Measurements from ENCODE around the gene E2F1.
A peak's percentile ranks its signal among the peaks of the same experiment; 100 is the strongest.
"Not testable (repeated sequence)": the region's sequence is repeated elsewhere in the genome, so short reads cannot be mapped to it uniquely, and the experiment has no call there.

E2F1 gene

DNA sequence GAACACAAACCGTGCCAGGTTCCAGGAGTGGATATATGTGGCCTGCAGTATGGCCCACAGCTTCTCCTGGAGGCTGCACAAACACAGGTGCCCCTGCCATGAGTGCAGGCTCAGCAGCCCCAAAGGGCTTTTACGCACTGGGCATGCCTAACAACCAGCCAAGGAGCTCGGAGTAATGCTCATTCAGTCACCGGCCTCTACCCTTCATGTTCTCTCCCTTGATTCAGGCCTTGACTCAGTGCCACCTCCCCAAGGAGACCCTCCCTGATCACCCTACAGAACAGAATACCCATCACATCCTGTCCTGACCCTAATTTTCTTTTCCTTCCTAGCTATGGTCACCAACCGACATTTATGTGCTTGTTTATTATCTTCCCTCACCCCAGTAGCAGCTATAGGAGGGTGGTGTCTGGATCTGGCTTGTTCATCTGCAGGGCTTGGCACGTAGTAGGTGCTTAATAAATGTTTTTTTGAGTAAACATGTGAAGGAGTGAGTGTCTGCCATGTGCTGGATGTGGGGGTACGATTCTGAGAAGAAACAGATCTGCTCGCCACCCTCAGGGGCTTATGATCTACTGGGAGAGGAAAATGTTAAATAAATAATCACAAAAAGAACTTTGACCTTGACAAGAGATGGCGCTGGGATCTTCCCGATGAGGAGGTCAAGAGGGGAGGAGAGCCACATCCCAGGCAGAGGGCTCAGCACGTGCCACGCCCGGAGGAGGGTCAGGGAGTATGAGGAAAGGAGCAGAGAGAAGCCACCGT is 24.7 kb upstream of the E2F1 start:
- no peak for DNase-seq

DNA sequence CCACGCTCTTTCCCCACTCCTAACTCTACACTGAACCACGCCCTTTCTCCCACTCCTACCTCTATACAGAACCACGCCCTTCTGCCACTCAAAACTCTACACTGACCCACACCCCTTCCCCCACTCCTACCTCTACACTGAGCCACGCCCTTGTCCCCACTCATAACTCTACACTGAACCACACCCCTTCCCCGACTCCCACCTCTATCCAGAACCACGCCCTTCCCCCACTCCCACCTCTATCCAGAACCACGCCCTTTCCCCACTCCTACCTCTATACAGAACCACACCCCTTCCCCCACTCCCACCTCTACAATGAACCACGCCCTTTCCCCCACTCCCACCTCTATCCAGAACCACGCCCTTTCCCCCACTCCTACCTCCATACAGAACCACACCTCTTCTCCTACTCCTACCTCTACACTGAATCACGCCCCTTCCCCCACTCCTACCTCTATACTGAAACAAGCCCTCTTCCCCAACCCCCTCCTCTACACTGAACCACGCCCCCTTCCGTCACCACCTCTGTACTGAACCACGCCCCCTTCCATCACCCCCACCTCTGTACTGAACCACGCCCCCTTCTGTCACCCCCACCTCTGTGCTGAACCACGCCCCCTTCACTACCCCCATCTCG is 23.8 kb upstream of the E2F1 start:
- no peak for DNase-seq

DNA sequence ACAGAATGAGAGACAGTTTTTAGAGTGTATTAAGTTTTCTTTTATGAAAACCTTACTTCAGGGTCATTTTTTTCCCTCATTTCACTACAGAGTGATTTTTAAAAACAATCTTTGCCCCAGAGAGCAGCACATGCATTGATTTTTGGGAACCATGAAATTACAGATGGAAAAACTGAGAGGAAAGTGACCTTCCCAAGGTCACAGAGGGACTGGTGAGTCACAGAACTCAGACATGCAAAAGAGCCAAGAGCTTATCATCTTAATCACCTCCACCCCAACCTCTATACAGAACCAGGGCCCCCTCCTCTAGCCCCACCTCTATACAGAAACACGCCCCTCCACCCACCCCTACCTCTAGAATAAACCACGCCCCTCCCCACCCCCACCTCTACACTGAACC is 23.2 kb upstream of the E2F1 start:
- no peak for DNase-seq

DNA sequence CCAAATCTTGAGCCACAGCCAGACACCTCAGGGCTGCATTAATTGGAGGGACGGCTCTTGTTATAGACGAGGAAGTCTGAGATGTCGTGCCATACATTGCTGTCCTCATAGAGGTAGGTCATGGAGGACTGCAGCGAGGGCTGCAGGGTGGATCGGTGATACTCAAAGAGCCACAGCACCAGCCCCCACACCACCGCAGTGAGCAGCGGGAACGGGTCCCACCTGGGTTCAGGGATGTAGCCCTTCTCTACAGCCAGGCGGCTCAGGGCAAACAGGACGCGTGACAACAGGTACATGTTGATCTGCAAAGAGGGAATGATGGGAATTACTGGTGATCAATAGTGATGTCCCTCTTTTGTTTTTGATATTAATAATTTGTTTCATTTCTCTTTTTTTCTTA is 21.5 kb upstream of the E2F1 start:
- no peak for DNase-seq

DNA sequence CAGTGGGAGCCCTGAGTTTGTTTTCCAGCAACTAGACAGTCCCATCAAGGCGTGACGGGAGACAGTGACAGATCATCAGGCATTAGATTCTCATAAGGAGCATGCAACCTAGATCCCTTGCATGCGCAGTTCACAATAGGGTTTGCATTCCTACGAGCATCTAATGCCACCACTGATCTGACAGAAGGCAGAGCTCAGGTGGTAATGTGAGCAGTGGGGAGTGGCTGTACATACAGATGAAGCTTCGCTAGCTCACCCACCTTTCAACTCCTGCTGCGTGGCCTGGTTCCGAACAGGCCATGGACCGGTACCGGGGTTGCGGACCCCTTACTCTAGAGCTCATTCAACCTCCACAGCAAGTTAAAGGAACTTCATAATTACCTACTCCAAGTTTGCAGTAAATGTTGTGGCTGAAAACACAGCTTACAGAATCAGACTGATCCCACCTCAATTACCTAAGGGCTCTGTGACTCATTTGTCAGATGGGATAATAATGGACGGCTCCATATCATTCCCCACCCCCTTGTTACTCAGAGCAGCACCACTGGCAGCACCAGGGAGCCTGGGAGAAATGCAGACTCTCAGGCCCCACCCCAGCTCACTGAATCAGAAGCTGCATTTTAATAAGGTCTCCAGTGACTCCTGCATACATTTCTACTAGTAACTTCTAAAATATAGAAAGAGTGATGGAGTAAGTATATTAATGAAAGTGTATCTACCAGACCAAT is 18.2 kb upstream of the E2F1 start:
- DNase-seq = no peak

DNA sequence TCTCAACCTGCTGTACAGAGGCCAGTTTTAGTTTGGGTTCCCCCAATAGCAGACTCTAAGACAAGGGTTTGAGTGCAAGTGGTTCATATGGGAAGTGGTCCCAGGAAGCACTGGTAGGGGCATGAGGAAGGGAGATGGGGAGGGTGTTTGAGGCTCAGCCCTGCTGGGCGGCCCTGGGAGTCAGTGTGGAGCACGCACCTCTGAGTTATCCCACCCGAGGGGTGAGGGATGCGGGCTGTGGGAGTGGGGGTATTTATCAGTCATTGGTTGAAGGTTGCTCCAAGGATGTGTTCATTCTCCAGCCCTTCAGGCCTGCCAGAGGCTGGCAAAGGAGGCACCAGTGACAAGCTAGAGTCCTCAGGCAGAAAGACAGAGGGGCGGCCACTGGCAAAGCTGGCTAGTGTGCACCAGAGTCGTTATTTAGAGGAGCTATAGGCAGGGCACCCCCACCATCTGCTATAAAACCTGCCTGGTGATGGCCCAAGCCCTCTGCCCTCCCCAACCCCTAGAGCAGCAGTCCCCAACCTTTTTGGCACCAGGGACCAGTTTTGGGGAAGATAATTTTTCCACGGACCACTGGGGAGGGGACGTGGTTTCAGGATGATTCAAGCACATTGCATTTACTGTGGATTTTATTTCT is 17.4 kb upstream of the E2F1 start:
- no peak for DNase-seq

DNA sequence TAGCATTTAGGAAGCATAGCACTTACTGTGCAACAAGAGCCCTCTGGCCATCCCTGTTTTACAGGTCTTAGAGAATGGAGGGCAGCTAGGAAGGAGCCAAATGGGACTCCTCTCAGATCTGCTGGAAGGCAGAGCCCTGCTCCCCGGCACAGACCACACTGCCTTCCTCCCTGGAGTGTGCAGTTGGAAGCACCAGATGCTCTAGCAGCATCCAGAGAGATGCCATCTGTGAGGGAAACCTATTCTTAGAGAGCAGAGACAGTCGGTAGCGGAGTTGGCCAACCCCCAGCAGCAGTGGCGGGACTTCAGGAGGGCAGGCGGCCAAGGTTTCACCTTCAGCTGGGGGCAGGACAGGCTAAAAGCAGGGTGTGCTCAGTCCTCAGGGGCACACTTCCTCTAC is 16.7 kb upstream of the E2F1 start:
- no peak for DNase-seq

DNA sequence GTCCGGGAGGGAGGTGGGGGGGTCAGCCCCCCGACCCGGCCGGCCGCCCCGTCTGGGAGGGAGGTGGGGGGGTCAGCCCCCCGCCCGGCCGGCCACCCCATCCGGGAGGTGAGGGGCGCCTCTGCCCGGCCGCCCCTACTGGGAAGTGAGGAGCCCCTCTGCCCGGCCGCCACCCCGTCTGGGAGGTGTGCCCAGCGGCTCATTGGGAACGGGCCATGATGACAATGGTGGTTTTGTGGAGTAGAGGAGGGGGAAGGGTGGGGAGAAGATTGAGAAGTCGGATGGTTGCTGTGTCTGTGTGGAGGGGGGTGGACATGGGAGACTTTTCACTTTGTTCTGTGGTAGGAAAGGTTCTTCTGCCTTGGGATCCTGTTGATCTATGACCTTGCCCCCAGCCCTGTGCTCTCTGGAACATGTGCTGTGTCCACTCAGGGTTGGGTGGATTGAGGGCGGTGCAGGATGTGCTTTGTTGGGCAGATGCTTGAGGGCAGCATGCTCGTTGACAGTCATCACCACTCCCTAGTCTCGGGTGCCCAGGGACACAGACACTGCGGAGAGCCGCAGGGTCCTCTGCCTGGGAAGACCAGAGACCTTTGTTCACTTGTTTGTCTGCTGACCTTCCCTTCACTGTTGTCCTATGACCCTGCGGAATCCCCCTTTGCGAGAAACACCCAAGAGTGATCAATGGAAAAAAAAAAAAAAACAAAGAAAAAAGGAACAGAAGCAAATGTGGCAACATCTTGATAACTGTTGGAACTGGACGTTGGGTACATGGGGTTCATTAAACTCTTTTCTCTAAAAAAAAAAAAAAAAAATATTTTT is 15.7 kb upstream of the E2F1 start:
- DNase-seq = no peak

DNA sequence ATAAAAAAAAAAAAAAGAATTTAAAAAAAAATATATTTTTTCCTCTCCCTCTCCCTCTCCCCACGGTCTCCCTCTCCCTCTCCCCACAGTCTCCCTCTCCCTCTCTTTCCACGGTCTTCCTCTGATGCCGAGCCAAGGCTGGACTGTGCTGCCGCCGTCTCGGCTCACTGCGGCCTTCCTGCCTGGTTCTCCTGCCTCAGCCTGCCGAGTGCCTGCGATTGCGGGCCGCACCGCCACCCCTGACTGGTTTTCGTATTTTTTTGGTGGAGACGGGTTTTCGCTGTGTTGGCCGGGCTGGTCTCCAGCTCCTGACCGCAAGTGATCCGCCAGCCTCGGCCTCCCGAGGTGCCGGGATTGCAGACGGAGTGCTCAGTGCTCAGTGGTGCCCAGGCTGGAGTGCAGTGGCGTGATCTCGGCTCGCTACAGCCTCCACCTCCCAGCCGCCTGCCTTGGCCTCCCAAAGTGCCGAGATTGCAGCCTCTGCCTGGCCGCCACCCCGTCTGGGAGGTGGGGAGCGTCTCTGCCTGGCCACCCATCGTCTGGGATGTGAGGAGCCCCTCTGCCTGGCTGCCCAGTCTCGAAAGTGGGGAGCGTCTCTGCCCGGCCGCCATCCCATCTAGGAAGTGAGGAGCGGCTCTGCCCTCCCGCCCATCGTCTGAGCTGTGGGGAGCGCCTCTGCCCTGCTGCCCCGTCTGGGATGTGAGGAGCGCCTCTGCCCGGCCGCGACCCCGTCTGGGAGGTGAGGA is 14.7 kb upstream of the E2F1 start:
- not testable (repeated sequence) for DNase-seq

DNA sequence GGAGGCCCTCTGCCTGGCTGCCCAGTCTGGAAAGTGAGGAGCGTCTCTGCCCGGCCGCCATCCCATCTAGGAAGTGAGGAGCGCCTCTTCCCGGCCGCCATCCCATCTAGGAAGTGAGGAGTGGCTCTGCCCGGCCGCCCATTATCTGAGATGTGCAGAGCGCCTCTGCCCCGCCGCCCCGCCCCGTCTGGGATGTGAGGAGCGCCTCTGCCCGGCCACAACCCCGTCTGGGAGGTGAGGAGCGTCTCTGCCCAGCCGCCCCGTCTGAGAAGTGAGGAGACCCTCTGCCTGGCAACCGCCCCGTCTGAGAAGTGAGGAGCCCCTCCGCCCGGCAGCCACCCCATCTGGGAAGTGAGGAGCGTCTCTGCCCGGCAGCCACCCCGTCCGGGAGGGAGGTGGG is 12.8 kb upstream of the E2F1 start:
- not testable (repeated sequence) for DNase-seq

DNA sequence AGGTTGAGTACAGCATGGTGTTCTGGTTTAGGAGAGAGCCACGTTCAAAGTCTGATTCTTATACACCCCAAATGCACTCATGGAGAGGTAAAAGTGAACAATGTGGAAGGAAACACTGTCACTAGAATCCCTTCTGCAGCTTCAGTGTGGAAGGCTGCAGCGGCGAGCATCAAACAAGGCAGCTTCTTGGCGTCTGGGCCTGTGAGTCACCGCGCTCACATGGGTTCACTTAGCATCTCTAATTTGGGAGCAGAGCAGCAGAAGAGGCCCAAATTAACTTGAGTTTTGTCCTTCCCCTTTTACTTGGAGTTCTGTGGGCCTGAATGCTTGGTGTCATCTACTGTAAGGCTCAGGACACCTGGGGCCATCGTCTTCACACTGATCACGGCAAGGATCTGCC is 10.9 kb upstream of the E2F1 start:
- DNase-seq = no peak

DNA sequence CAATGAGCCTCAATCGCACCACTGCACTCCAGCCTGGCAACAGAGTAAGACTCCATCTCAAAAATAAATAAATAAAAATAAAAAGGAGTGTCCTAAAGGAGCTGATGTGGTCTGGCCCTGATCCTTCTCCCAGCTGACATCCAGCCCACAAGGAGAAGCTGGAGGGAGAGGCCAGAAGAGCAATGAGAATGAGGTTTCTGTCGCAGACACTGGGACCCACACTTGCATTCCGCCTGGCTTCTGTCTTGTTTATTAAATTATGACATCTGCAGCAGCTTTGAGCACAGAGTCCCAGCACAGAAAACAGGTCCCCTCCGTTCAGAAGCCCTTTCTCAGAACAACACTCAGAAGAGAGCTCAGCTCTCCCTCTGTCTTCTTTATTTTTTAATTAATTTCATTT is 10.3 kb upstream of the E2F1 start:
- no peak for DNase-seq

DNA sequence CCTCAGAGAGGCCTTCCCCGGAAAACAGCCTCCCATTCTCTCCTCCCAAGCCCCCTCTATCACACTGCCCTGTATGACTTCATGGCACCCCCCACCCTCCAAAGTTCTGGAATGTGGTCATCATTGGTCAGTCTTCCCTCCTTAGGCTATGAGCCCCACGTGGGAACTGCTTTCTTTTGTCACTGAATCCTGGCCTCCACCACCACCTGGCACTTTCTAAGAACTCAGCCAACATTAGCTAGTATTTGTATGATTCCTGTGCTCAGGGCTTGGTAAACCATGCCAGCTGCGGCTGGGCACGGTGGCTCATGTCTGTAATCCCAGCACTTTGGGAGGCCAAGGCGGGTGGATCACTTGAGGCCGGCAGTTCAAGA is 8.4 kb upstream of the E2F1 start:
- no peak for DNase-seq

DNA sequence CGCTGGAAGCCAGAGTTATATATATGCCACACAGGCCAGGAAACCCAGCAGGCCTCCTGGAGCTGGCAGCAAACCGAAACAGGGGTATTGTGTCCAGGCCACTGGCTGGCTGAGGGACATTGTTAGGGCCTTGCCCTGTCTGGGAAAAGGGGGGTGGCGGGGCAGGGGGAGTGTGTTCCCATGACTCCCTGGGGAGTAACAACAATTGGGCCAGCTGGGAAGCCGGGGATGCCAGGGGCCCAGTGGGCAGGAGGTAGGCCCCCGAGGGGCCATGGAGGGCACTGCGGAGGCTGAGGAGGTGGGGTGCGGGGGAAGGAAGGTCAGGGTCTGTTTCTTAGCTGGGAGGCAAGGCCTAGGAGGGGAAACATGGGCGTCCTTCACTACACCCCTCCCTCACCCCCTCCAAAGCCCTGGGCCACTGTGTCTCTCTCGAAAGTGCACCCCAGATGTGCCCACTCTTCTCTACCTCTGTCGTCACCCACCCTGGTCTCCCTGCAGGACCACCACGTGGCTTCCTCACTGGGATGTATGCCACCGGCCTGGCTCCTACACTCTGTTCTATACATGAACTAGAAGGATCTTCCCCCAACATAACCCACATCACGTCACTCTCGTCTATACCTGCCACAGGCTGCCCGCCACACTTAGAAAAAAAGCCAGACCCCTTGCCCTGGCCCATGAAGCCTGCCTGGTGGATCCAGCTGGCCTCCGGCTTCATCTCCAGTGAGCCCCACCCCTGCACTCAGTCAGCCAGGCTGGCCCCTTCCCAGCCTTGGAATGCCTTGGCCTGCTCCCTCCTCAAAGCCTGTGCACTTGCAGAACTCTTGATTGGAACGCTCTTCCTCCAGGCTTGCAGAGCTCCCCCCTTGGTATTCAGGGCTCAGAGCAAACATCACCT is 7.8 kb upstream of the E2F1 start:
- no peak for DNase-seq

DNA sequence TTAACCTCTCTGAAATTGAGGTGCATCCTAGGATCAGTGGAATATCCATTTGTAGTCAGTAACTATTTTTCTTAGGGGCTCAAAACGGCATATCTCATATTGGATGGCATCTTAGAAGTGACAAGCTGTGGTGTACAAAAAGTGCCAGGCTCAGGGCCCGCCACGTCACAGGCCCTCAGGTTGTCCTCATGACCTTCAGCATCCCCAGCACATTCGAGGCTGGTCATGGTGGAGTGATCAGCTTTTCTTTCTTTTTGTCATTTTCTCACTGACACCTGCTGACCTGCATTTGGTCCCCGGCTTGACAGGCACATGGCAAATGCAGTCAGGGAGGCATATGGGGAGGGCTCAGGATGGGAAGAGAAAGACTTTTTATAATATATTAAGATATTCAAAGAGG is 7.1 kb upstream of the E2F1 start:
- no peak for DNase-seq

DNA sequence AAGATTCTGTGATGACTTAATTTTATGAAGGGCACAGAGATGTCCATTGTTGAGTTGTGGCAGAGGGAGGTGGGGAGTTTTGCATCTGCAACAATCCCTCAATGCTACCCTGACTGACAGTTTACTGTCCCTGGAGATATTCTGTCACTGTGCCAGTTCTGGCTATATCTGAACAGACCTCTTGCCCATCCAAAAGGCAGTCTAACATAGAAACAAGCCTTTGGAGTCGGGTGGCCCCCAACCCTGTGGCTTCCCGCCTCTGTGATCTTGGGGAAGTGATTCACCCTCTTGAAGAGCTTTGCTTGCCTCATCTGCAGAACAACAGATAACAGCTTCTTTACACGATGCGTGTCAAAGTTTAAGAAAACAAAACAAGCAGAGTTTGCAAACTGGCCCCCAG is 3.8 kb upstream of the E2F1 start:
- peak; percentile 47 for DNase-seq

DNA sequence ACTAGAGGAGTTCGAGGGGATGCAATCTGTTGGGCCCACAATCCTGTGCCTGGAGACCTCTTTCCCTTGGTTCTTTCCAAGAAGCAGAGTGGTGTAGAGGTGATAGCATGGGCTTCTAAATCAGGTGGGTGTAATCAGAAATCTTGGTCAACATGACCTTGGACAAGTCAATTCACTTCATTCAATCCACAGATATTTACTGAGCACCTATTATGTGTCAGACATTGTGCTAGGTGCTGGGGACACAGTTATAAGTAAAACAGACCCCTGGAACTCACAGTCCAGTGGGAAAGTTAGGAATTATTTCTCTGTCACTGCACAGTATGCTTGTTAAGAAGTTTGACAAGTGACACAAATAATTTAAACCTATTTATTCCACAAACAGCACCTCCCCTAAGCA is 3.3 kb upstream of the E2F1 start:
- DNase-seq = no peak

DNA sequence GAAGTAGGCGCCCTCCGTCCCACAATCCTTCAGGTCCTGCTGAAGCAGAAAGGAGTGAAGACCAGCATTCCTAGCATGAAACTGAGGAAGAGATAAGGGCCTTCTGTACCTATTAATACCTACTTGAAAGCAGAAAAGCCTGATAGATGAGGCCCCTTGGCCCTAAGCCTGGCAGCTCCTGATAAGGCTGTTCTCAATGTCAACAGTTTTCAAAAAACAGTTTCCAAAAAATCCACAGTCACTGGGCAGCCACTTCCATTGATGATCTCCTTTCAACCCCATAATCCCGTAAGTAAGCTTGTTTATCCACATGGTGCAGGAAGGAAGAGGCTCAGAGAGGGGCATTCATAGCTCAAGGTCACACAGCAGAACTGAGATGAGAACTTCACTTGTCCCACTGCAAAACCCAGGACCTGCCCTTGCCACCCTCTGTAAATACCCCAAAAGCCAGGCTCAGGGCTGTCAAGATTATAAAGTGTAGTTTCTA is 2.8 kb upstream of the E2F1 start:
- DNase-seq = no peak

DNA sequence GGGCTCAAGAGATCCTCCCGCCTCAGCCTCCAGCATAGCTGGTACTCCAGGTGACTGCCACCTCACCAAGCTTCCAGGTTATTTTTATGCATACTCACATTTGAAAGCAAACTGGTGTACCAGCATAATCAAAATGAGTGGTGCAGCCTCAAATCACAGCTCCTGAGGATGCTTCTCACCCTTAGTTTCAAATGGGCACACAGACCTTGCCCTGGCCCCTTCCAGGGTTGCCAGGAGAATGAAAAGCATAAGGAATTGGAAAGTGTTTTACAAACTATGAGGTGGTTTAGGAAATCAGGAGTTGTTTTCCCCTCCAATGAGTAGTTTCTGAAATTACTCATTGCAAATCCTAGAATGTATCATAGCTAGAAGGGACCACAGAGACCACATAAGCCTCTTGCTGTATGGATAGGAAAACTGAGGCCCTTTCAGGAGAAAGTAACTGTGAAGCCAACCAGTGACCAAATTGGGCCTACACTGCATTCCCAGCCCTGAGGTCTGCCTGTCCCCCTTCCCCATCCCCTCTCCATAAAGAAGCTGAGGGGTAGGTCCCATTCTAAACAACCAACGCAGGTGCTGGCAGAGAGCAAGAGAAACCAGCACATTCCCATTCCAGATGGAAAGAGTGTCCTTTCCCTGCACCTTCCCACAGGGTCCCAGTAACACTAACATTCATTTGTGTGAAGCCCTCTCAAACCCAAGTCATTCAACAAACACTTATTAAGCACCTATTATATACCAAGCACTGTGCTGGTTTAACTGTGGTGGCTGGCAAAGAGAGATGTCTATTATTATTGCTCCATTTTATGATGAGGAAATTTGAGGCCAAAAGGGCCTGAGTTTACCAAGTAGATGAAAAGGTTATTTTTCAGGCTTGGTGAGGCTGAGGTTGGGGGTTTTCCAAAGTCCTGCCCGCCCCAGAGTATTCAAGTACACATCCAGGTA is 2.1 kb upstream of the E2F1 start:
- DNase-seq = no peak
